NCI-H146 treated with DMSO at 0.1 percent for 48 hours (cell line): ENCODE results near the gene DALRD3.

ENCODE experiments used
- DNase-seq: peaks from one replicate; lab custom pipeline; 2025; ENCODE audit not compliant: unreplicated experiment; lab: John Stamatoyannopoulos, UW

DALRD3 gene

GRCh38 chr3:49017971-49018706 is at the start of gene DALRD3:
TSS of gene DALRD3 (minus strand) at chr3:49018580. CDS start at chr3:49018564, 16 bp downstream.
- DNase-seq, result peak; percentile 49

DNA sequence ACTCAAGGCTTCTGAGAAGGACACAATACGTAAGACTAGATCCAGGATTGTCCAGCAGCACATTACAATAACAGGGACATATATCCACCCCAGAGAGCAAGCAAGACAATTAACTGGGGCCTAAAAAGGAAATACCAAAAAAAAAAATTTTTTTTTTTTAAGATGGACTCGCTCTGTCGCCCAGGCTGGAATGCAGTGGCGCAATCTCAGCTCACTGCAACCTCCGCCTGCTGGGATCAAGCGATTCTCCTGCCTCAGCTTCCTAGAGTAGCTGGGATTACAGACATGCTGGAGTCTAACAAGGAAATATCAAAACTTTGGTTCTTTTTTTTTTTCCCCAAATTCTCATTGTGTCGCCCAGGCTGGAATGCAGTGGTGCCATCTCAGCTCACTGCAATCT is 39.6 kb upstream of the DALRD3 start:
- no peak for DNase-seq

DNA sequence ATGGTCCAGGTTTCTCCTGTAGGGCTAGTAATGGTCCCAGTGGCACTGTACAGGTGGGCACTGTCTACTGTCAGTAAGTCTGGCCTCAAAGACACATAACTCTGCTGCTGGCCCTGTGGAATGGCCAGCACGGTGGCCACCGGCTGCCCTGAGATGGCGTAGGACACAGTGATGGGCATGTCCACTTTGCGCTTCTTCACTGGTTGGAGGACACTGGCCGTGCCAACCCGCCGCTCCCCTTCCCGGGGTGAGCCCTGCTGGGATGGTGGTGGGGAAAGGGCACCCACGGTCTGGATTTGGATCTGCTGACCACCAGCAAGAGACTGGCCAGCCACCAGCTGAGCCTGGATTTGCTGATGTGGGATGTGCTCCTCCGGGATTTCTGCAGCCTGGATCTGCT is 38.9 kb upstream of the DALRD3 start:
- DNase-seq, result no peak

- DNase-seq, result no peak
Measured at GRCh38 chr3:49054344-49054862, 36.0 kb upstream of the DALRD3 start.

DNA sequence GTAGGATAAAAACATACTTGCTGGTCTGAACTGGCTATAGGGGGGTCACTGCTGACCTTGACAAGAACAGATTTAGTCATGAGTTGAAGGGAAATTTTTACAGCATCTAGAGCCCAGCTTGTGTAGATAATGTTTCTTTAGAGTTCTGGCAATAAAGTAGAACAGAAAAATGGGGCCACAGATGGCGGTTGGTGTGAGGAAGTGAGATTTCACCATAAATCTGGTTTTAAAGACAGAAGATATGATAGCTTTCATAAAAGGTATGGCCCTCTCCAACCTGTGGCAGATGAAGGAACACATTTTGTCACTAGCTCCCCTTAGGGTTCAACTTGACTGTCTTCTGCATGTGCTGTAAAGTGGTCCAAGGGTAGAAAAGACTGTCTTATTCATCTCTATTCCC is 35.2 kb upstream of the DALRD3 start:
- DNase-seq, result no peak

- no peak for DNase-seq
Measured at GRCh38 chr3:49035281-49035680, 16.9 kb upstream of the DALRD3 start.

- DNase-seq, result no peak
Measured at GRCh38 chr3:49034650-49035049, 16.3 kb upstream of the DALRD3 start.

DNA sequence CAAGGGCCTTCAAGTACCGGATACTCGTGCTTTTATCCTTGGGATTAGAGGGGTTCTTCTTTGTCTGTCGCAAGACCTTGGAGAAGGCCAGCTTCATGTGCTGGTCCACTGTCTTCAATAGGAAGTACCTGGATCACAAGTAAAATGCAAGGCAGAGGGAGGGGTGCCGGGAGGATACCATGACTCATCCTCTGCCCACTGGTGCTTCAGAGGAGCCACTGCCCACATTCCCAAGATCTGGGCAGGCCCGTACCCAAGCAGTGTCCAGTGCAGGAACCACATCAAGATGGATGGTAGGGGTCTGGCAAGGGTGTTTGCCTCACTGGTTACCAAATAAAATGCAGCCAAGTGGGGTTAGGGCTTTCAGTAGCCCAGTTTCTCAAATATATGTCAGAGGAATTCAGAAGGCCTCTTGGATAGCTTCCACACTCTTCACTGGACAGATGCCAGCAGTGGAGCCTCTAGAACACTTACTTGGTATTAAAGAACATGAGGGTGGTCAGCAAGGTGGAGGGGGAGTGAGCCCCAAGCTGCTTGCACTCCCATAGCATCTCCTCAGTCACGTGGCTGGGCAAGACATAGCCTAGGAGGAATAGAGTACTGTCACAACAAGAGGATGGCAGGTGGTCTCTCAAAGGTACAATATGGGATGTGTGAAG is 14.4 kb upstream of the DALRD3 start:
- DNase-seq, result no peak

DNA sequence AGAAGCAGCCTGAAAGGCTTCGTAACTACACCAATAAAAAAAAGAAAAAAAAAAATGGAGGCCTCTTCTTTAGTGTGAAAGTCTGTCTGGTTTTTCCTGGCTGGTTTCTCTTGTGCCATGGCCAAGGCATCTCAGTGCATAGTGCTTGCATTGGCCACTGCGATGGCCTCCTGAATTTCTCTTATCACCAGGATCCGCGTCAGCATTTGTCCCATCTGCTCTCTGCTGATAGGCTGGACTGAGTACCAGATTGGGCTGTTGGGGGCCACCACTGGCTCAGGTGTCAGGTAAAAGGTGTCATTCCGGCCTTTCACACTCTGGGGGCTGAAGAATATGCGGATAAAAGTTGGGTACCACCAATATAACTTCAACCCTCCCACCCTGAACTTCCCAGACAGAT is 11.9 kb upstream of the DALRD3 start:
- no peak for DNase-seq

DNA sequence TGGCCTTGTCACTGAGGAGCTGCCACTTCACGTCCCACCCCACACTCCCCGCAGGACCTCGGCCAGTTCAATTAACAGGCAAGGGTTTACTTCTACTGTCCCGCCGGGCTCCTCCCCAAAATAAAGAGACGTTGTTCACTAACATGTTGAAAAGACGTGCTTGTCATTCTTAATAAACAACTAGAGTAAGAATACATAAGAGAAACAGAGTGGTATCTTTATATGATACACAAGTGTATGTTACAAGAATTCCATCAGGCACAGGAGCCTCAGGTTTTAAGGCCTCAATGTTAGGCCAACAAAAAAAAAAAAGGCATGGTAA is 11.1 kb upstream of the DALRD3 start:
- no peak for DNase-seq

GRCh38 chr3:49028673-49029562 is 10.5 kb upstream of the DALRD3 start, which contains the start of gene IMPDH2:
TSS of gene IMPDH2 (minus strand) at chr3:49029398. CDS start at chr3:49029350, 48 bp downstream.
- peak; percentile 63 for DNase-seq

GRCh38 chr3:49028298-49028672 is 9.9 kb upstream of the DALRD3 start:
- DNase-seq, result no peak

- no peak for DNase-seq
Measured at GRCh38 chr3:49027634-49028033, 9.3 kb upstream of the DALRD3 start.

- no peak for DNase-seq
Measured at GRCh38 chr3:49026536-49026935, 8.2 kb upstream of the DALRD3 start.

DNA sequence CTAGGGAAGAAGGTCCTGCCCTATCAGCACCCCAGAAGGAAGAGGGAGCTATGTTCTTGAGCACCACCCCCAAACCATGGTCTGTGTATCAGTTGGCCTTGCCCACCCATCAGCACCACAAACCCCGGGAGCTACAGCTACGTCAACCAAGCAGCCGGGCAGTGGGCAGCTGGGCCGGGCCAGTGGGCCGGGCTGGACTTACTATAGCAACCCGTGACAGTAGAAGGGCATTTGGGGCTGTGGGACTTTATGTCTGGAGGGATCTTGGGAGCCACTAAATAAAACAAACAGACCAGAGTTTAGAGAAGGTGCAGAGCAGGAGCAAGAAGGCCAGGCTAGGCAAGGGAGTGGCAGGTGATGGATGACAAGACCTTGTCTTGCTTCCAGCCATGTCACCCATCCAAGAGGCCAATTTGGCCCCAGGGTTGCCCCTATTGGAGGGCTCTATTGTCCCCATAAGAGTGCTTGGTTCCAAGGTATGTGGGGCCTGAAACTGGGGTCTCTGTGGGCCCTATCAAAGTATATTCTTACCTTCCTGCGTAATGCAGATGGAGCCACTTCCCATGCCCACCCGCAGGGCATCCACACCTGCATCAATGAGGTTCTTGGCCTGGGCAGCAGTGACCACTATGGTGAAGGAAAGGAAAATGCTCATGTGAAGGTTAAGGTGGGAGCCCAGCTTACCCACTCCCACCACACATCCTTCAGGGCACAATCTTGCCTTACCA is 7.6 kb upstream of the DALRD3 start:
- DNase-seq, result no peak

- no peak for DNase-seq
Measured at GRCh38 chr3:49025005-49025792, 6.8 kb upstream of the DALRD3 start.

DNA sequence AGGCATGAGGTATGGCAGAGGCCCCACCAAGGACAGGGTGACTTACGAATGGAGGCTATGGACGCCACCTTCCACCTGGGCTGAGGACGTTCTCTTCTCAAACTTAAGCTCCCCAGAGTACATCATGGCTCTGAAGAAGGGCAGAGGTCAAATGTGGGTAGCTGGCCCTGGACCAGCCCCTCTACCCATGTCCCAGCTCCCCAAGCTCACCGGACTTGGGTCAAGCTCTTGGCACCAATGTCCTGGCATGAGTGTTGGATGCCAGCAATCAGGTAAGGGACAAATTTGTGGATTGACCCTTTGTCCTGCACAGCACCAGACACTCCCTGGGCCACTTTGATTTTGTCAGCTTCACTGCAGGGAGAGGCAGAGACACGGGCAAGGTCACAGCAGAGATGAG is 6.1 kb upstream of the DALRD3 start:
- no peak for DNase-seq

- DNase-seq, result no peak
Measured at GRCh38 chr3:49023775-49024174, 5.4 kb upstream of the DALRD3 start.

DNA sequence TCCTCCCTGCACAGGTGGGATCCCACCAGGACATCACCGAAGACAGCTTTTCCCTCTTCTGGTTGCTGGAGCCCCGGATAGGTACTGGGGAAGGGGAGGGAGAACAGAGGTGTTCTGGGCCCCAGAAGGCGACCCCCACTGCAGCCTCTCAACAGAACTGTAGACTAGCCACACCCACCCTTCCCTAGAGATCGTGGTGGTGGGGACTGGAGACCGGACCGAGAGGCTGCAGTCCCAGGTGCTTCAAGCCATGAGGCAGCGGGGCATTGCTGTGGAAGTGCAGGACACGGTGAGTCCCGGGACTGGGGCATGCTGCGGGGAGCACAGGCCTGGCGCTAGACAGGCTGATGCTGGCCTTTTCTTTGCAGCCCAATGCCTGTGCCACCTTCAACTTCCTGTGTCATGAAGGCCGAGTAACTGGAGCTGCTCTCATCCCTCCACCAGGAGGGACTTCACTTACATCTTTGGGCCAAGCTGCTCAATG is 4.3 kb upstream of the DALRD3 start:
- DNase-seq, result no peak
